ENCODE results near the gene PI4KB. TPM values are rescaled to one million over a fixed set of nuclear protein-coding genes. Genes with fewer than 3 reads are reported as not detected.

Gene PI4KB
- total RNA-seq, 1 experiment from 2014 or later: 40.2 TPM

DNA sequence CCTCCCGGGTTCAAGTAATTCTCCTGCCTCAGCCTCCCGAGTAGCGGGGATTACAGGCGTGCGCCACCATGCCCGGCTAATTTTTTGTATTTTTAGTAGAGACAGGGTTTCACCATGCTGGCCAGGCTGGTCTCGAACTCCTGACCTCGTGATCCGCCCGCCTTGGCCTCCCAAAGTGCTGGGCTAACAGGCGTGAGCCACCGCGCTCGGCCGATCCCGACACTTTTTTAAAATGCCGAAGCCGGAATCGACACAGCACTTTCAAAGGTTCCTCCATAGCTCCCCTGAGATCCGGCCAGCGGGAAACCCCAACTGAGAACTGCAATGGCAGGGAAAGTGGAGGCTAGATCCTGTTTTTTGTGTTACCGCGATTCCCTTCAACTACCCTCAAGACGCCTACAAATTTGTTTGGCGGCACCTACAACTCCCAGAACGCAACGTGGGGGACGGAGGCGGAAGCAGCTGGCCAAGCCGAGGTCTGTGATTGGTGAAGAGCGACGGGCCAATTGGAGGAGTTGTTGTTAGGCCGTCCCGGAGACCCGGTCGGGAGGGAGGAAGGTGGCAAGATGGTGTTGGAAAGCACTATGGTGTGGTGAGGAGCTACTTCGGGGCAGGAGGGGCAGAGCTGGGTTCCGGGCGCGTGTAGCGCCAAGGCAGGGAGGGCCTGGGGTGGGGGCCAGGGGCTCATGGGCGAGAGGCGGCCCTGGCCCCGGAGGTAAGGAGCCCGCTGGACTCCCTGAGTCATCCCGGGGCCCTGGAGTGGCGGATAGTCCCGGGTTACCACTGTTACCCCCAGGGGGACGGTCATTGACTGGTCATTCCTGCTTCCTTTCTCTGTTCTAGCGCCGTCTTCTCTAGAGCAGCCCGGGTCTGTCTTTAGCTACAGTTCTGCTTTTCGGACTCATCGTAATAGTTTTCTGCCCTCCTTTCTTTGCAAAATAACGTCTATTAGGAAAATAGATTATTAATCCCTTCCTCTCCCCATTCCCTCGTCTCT, 72.7 kb downstream of the PI4KB start, which contains the start of gene PSMD4:
Gene PSMD4 (plus strand): TSS at position 518 of the 997 bp plus-strand sequence. CDS start 49 bp downstream, at position 567.
- in situ Hi-C loops (cut with HindIII; ENCODE audit: low pct_unique_long_range_greater_than_20kb, low sequenced_read_pairs): no loop called here
- peak; percentile 97 for DNase-seq (ENCODE audit: low read depth)

DNA sequence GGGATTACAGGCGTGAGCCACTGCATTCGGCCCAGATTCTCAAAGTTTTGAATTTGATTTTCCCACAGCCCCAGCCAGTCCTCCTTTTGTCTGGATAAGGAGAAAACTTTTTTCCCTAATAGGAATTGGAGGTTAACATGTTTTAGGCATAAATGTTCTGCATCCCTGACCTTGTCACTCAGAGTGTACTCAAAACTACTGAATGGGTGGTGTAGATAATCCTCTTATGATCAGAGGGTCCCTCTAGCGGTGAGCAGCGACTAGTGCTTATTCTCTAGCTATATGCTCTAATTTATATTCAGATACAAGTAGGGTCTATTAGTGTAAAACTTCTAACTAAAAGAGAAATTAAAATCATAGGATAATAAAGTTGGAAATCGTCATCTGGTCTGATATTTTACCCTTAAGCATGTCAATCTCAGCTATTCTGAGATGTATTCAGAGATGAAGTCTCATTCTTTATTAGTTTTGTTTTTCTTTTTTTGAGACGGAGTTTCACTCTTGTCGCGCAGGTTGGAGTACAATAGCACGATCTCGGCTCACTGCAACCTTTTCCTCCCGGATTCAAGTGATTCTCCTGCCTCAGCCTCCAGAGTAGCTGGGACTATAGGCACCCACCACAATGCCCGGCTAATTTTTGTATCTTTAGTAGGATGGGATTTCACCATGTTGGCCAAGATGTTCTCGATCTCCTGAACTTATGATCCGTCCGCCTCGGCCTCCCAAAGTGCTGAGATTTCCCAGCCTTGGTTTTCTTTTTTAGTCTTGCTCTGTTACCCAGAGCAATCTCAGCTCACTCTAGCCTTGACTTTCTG, 75.4 kb downstream of the PI4KB start:
- peak; percentile 62 for DNase-seq (ENCODE audit: low read depth)
- in situ Hi-C loops (cut with HindIII; ENCODE audit: low pct_unique_long_range_greater_than_20kb, low sequenced_read_pairs): no loop called here

DNA sequence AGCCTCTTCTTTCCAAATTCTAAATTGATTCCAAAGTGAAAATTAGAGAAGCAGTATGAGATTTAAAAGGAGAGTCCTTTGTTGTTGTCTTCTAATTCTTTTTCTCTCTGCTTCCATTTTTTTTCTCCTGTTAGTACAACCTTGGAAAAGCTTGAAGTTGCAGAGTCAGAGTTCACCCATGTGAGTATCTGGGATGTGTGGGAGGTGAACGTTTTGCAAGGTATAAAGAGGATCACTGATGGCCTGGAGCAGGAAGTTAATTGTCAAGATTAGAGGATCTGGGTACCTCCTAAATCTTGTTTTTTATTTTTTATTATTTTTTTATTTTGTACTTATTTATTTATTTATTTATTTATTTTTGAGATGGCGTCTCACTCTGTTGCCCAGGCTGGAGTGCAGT, 80.4 kb downstream of the PI4KB start:
- in situ Hi-C loops (cut with HindIII; ENCODE audit: low pct_unique_long_range_greater_than_20kb, low sequenced_read_pairs): loop anchor here (10.0 kb wide), 1 partner anchor 152 kb away; no protein-coding TSS in a partner anchor
- DNase-seq (ENCODE audit: low read depth): no peak

GRCh38 chr1:151243683-151244216, 83.5 kb downstream of the PI4KB start:
- in situ Hi-C loops (cut with HindIII; ENCODE audit: low pct_unique_long_range_greater_than_20kb, low sequenced_read_pairs): loop anchor here (10.0 kb wide), 1 partner anchor 149 kb away; no protein-coding TSS in a partner anchor
- DNase-seq (ENCODE audit: low read depth): no peak

DNA sequence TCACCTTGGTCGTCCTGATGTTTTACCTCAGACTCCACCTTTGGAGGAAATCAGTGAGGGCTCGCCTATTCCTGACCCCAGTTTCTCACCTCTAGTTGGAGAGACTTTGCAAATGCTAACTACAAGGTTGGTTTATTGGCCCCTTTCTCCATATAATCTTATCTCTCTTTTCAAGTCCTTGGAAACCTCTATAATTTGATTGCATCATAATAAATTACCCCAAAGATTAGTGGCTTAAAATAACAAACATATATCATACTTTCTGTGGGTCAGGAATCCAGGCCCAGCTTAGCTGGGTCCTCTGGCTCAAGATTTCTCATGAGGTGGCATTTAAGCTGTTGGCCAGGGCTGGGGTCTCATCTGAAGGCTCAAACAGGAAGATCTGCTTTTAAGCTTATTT, 84.8 kb downstream of the PI4KB start:
- no peak for DNase-seq (ENCODE audit: low read depth)
- in situ Hi-C loops (cut with HindIII; ENCODE audit: low pct_unique_long_range_greater_than_20kb, low sequenced_read_pairs): loop anchor here (10.0 kb wide), 1 partner anchor 148 kb away; no protein-coding TSS in a partner anchor

Other genes with a start within 250 kb of the PI4KB start
- gene SEMA6C, start 180.8 kb downstream of the PI4KB start, total RNA-seq (2014; rRNA removed; shearing (Covaris generic); ENCODE audit: low replicate concordance): 1.9 TPM in 1 of 2 replicates, not detected in the other
- not detected in 2 replicates for gene TNFAIP8L2, start 170.8 kb downstream of the PI4KB start, total RNA-seq (2014; rRNA removed; shearing (Covaris generic); ENCODE audit: low replicate concordance)
- gene LYSMD1, start 161.5 kb downstream of the PI4KB start, total RNA-seq (2014; rRNA removed; shearing (Covaris generic); ENCODE audit: low replicate concordance): 17.5 and 19.8 TPM in 2 replicates
- 30.4 and 52.3 TPM in 2 replicates for gene SCNM1, start 161.3 kb downstream of the PI4KB start, total RNA-seq (2014; rRNA removed; shearing (Covaris generic); ENCODE audit: low replicate concordance)
- not detected in 2 replicates for gene TMOD4, start 151.4 kb downstream of the PI4KB start, total RNA-seq (2014; rRNA removed; shearing (Covaris generic); ENCODE audit: low replicate concordance)
- gene VPS72, start 137.2 kb downstream of the PI4KB start, total RNA-seq (2014; rRNA removed; shearing (Covaris generic); ENCODE audit: low replicate concordance): 98.7 and 126 TPM in 2 replicates
- 14.0 and 51.9 TPM in 2 replicates for gene PIP5K1A, start 128.9 kb downstream of the PI4KB start, total RNA-seq (2014; rRNA removed; shearing (Covaris generic); ENCODE audit: low replicate concordance)
- 266 and 273 TPM in 2 replicates for gene PSMD4, start 72.7 kb downstream of the PI4KB start, total RNA-seq (2014; rRNA removed; shearing (Covaris generic); ENCODE audit: low replicate concordance)
- 10.7 and 19.0 TPM in 2 replicates for gene ZNF687, start 45.1 kb downstream of the PI4KB start, total RNA-seq (2014; rRNA removed; shearing (Covaris generic); ENCODE audit: low replicate concordance)
- 50.4 and 52.2 TPM in 2 replicates for gene RFX5, start 19.8 kb upstream of the PI4KB start, total RNA-seq (2014; rRNA removed; shearing (Covaris generic); ENCODE audit: low replicate concordance)
- gene SELENBP1, start 45.3 kb upstream of the PI4KB start, total RNA-seq (2014; rRNA removed; shearing (Covaris generic); ENCODE audit: low replicate concordance): not detected in 2 replicates
- 428 and 572 TPM in 2 replicates for gene PSMB4, start 72.2 kb upstream of the PI4KB start, total RNA-seq (2014; rRNA removed; shearing (Covaris generic); ENCODE audit: low replicate concordance)
- gene POGZ, start 132.1 kb upstream of the PI4KB start, total RNA-seq (2014; rRNA removed; shearing (Covaris generic); ENCODE audit: low replicate concordance): 4.5 and 7.9 TPM in 2 replicates
- 0.03 and 0.61 TPM in 2 replicates for gene CGN, start 184.0 kb upstream of the PI4KB start, total RNA-seq (2014; rRNA removed; shearing (Covaris generic); ENCODE audit: low replicate concordance)
- gene TUFT1, start 212.9 kb upstream of the PI4KB start, total RNA-seq (2014; rRNA removed; shearing (Covaris generic); ENCODE audit: low replicate concordance): 4.2 and 5.8 TPM in 2 replicates

Data from Caki2 (cell line).